Amygdala (tissue), 56 donors: ENCODE results near the gene SPATA1.
A peak's percentile ranks its signal among the peaks of the same experiment; 100 is the strongest.
"Not testable (repeated sequence)": the region's sequence is repeated elsewhere in the genome, so short reads cannot be mapped to it uniquely, and the experiment has no call there.

Experiments used
- DNase-seq, 56 donors: peaks; one replicate each; lab custom pipeline; 2025; lab: John Stamatoyannopoulos, UW

SPATA1 gene

DNA sequence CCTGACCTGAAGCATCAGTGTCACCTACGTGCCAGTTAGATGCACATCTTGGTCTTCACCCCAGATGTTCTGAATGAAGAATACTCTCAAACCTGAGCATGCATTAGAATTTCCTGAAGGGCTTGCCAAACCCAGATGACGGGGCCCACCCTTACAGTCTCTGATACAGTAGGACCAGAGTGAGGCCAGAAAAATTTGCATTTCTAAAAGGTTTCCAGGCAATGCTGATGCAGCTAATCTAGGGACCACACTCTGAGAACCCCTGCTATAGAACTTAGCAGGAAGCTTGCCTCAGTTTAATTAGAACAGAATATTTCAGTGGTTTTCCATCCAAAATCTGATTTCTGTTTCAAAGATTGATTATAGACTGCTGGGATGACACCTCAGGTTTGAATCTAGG is 77.9 kb downstream of the SPATA1 start:
- DNase-seq, result no peak

DNA sequence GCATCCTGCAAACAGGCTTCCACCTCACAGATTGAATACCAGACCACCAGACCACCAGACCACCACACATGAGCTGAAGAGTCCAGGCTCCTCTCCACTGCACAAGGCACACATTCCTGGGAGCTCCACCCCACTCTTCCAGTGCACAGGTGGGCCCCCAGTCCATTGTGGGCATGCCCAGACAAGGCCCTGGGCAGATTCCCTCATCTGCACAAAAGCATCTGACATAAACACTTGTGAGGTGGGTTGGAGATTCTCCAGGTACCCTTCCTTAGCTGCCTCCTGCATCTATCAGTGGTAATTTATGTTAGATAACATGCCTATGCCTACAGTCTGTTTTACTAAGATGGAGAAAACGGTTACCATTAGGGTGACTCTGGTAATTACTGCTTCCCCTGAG is 79.6 kb downstream of the SPATA1 start:
- no peak for DNase-seq

DNA sequence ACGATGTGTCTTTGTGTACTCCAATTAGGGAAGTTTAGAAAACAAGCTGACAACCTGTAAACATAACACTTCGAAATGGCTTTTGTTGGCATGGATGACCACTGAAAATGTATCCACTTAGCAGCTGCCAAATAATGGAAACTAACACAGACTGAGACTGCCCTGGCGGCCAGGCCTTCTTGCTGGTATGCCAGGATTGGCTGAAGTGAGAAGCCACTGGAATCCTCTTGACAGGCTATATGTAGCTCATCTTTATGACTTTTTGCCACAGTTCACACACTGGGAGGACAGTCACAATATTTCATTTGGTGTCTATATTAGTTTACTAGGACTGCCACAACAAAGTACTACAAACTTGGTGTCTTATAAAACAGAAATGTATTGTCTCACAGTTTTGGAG is 80.9 kb downstream of the SPATA1 start:
- no peak for DNase-seq

DNA sequence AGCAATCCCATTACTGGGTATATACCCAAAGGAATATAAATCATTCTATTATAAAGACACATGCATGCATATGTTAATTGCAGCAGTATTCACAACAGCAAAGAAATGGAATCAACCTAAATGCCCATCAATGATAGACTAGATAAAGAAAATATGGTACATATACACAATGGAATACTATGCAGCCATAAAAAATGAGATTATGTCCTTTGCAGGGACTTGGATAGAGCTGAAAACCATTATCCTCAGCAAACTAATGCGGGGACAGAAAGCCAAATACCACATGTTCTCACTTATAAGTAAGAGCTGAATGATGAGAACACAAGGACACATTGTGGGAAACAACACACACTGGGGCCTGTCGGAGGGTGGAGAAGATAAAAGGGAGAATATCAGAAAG is 88.8 kb downstream of the SPATA1 start:
- not testable (repeated sequence) for DNase-seq

DNA sequence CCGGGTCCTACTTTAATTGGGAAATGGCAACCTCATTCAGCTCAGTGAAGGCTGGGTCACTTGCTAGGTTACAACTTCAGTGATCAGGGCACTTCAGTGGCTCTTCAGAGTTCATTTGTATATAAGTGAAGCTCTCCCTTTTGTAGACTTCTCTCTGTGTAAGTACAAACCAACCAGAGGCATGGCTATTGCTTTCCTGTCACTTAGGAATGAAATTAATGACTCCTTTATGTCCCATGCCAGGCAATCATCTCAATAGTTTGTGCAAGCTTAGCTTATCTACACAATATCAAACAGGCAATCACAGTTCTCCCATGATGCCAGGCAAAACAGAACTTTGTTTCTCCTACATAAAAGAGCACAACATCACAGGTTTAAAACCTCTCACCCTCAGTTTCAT is 90.8 kb downstream of the SPATA1 start:
- no peak for DNase-seq

DNA sequence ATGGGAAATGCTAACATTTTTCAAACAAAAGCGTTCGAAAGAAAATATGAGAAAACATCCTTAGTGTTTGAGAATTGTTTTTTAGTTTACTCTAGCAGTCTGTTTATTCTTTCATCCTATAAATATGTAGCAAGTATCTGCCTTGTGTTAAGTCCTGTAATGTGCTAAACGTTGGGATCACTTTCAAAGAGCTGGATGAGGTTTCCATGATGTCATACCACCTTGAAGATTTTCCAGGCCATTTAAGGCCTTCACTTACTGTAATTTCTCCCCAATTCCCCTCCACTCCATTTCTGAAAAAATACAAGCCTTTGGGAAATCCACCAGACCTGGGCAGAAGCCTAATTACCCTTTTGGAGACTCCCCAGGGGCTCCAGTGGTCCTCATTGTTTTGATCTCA is 92.2 kb downstream of the SPATA1 start:
- DNase-seq, result no peak

DNA sequence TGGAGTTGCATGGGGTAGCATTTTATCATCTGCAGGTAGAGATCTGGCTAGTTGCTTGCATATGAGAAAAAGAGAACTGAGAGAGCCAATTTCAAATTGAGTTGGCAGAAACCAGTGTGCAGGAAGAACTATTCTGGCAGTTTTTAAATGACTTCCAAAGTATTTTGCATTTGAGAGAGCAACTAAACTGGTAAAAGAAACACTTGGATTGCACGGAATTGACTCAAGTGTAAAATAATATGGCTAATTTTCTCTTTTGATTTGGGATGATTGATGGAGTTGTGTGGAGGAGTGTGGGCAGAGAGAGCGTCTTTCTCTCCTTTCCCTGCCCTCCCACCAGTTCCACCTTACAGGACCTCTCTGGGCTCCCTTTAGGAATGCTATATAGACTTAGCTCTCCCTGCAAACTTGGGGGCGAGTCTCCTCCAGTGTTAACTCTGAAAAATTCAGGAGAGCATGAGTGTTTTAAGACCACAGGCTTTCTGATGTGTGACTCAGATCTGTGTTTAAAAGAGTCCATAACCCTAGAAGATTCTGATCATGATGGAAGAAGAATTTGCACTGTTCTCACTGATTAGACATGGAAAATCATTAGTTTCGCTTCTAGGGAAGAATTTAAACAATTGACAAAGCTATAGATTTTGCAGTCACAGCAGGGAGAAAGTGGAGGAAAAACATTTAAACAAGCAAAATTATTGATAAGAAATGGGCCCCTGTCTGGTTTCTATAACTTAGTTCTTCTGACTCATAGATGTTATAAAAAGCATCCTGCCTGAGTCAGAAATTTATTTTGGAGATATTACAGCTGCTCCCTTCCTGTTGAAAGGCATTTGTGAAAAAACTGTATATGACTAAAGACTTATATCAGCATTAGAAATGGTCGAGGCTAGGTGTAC is 92.9 kb downstream of the SPATA1 start:
- no peak for DNase-seq

DNA sequence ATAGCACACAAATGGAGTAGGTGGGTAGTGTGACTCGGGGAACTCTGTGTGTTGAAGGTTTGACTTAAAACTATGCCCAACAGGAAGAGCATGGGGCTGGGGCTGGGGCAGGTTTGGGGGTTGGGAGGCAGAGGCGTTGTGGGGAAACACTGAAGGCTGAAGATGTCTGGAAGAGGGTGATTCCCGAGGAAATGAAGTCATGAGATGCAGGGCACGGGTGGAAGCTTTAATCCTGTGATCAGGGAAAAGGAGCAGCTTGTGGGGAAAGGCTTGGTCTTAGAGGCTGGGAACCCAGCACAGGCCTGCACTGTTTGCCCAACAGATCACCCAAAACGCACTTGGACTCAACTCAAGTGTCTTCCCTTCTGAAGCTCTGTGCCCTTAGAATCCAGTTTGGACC is 94.6 kb downstream of the SPATA1 start:
- no peak for DNase-seq

DNA sequence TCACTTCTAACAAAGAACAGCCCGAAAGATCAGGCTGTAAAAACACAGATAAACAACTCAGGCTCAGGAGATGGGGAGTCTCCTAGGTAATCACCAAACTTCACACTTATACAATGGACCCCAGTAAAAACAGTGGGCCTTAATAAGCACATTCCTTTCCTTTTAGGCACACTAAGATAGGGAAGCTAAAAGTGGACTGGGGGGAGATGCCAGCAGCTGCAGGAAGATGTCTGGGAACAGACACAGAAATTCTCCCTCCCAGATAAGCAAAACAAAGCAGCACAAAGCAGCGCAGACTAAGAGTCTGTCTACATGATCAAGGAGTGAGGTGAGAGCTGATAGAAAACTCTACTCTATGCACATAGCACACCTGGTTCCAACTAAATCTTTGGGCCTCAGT is 97.0 kb downstream of the SPATA1 start:
- no peak for DNase-seq

DNA sequence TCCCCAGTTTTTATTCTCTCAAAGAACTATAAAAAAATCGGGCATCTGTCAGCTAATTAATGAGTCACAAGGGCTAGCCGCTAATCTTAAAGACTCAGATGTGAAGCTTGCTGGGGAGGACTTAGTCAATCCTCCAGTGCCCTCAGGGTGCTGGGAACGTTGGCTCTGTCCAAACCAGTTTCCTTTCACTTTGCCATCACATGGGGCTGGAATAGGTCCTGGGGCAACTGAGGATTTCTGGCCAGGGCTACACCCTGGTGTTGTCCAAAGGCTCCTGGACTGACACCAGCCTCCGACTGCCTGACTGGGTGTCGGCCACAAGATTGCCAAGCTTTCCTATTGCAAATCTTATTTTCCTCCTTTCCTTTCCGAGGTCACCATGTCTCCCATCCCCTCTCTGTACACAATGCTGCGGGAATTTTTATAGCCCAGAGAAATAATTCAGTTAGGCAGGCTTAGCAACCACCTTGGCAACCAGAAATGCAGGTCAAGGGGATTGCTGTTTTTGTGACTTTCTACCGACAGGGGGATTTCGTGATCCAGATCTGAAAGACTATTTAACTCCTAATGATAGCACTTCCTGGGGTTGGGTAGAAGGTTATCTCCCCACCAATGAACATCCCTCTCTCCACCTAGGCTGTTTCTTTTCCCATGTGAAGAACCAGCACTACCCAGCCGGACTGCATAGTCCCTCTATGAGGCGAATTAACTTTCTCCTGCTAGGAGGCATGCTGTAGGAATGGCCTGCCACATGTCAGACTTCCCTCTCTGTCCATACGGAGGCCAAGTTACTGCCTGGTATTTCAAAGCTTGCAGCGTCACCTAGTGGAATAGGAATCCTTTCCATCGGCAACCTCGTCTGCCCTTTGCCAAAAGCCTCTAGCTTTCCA is 98.0 kb downstream of the SPATA1 start:
- peak in 20 of 56 donors; percentile 1 to 39 (median 18) for DNase-seq

DNA sequence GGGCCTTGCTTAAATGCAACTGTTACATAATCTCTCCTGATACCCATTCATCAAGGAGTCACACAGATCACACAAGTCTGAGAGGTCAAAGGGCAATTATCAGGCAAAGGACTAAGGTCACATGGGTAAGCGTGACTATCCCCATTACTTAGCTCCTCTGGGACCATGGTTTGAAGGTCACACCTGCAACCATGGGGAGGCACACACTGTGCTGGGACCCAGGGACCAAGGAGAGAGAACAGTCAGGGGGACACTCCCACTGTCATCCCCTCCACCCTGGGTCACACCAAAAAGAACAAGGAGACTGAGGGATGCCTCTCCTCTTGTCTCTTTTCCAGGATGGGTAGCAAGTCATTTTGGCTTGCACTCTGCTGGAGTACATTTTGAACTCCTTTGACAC is 99.0 kb downstream of the SPATA1 start:
- no peak for DNase-seq

DNA sequence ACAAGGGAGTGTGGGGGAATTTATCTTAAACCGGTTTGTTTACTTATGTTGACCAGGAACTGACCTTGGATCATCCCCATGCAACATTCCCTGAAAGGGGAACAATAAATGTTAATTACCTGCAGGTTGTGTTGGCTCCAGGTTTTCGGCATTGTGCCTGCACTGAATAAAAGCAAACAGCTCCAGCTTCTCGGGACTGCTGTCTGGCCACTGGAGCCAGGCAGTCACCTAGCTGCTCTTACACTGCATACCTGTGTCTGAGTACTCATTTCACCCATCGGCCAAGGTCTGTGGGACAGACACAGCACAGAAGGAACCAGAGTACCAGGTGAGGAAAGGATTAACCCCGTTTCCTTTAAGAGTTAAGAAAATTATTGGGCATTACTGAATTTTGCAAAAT is 100.8 kb downstream of the SPATA1 start:
- no peak for DNase-seq

DNA sequence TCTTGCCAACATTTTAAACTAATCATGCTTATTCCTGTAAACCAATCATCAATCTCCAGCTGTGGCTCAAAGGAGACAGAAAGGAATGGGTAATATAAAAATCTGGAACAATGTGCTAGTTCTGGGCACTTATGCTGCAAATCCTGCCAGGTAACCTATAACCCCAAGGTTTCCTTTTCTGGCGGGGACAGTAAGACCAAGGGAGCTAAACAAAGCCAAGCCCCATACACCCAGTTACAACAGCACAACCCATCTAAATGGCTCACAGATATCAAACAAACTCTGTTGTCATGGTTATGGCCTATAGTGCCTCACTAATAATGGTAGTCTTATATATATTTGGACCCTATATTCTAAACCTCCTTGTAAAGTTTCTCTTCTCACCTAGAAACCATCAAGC is 104.9 kb downstream of the SPATA1 start:
- no peak for DNase-seq

DNA sequence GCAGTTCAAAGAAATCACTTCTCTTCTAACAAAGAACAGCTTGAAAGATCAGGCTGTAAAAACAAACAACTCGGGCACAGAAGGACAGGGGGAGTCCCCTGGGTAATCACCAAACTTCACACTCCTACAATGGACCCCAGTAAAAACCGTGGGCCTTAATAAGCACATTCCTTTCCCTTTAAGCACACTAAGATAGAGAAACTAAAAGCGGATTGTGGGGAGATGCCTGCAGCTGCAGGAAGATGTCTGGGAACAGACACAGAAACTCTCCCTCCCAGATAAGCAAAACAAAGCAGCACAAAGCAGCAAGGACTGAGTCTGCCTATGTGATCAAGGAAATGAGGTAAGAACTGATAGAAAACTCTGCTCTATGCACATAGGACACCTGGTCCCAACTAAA is 105.6 kb downstream of the SPATA1 start:
- peak in 1 of 56 donors; percentile 8 for DNase-seq

DNA sequence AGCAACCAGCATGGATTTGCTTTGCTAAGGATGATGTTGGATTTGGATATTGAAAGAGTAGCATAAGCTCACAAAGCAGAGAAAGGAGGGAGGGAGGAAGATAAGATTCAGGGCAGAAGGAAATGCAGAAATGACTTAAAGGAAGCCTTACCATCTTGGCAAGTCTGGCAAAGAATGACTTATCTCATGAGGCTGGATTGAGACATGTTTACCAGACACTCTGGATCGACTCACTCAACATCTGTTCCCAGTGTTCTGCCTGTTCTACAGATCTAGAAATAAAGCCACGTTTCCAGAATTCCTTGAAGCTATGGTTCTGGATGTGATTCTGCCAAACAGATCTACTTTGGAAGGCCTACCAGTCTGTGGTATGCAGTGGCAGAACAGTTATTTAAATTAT is 106.8 kb downstream of the SPATA1 start:
- no peak for DNase-seq

DNA sequence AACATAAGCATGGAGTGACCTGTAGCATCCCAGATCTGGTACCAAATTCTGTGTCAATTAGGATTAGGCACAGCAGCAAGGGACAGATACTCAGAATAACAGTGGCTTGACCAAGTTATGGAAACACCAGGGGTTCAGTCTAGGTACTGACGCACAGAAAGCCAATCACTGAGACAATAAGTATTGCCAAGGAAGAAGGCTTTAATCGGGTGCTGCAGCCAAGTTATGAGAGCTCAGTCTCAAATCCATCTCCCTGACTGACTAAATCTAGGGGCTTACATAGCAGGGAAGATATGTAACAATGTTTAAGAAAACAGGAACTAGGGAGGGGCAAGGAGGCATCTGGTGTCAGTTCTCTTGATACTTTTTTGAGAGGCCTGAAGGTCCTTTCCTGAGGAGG is 107.7 kb downstream of the SPATA1 start:
- DNase-seq, result no peak

DNA sequence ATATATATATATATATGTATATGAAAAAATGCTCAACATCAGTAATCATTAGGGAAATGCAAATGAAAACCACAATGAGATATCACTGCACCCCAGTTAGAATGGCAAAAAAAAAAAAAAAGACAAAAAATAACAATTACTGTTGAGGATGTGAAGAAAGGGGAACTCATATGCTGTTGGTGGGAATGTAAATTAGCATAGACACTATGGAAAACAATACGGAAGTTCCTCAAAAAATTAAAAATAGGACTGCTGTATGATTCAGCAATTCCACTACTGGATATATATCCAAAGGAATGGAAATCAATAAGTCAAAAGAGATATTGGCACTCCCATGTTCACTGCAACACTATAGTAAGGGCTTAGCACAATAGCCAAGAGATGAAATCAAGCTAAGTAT is 109.6 kb downstream of the SPATA1 start:
- DNase-seq, result no peak
